Measurements from ENCODE around the gene CSF1. TPM values are rescaled to one million over a fixed set of nuclear protein-coding genes. Genes with fewer than 3 reads are reported as not detected.
"Not testable (repeated sequence)": the region's sequence is repeated elsewhere in the genome, so short reads cannot be mapped to it uniquely, and the experiment has no call there.

CSF1 gene
- polyA plus RNA-seq, 1 donor (not counting 4 experiments of a cell fraction or from before 2014, with no cell fraction given), result 1.8 TPM

- H3K9me1 ChIP-seq (ENCODE audit: control insufficient read depth, extremely low read depth, insufficient read depth, low read length), result no peaks in the 10 kb centered on the region
- no peaks in the 10 kb centered on the region for H3K36me3 ChIP-seq (ENCODE audit: control insufficient read depth in 2 of 2, extremely low read depth in 1 of 2, insufficient read depth in 2 of 2, low read length in 2 of 2)
- H3K79me2 ChIP-seq (ENCODE audit: control insufficient read depth, insufficient read depth, low read length), result no peaks in the 10 kb centered on the region
- TF ChIP-seq CTCF (optimal IDR thresholded peaks at IDR 0.05 in 1 of 3, IDR thresholded peaks at IDR 0.05 in 1 of 3, conservative IDR thresholded peaks at IDR 0.05 in 1 of 3; ENCODE audit: extremely low read depth in 1 of 3, insufficient read depth in 2 of 3, low read length in 3 of 3) (no peak), EZH2 (IDR thresholded peaks at IDR 0.05; ENCODE audit: low read length) (no peak)
- no peak overlapping the region for H3K27ac ChIP-seq (ENCODE audit: control insufficient read depth, insufficient read depth, low read length)
- DNase-seq (ENCODE audit: low read depth, low spot score) (no peak), FAIRE-seq (no peak)
- no peak overlapping the region for H3K4me3 ChIP-seq (ENCODE audit: control insufficient read depth in 2 of 3, extremely low read depth in 1 of 3, insufficient read depth in 2 of 3, low read depth in 1 of 3, low read length in 3 of 3)
- no peaks in the 10 kb centered on the region for H4K20me1 ChIP-seq (ENCODE audit: control insufficient read depth, extremely low read depth, insufficient read depth, low read length)
- H2AFZ ChIP-seq (ENCODE audit: control insufficient read depth, low read length), result no peak overlapping the region
- no peaks in the 10 kb centered on the region for H3K9me3 ChIP-seq (ENCODE audit: control insufficient read depth, low read depth, low read length)
- H3K27me3 ChIP-seq (ENCODE audit: control insufficient read depth, extremely low read depth, insufficient read depth, low read length), result no peaks in the 10 kb centered on the region
- H3K4me1 ChIP-seq (ENCODE audit: control insufficient read depth, extremely low read depth, insufficient read depth, low read length), result peaks cover 1% of the 10 kb centered on the region
- no peak overlapping the region for H3K4me2 ChIP-seq (ENCODE audit: control insufficient read depth, extremely low read depth, insufficient read depth, low read depth, low read length)
- dilution Hi-C loops (cut with MboI; ENCODE audit: extremely low pct_ligation_motif_present, low sequenced_read_pairs), result no loop called here
- H3K9ac ChIP-seq (ENCODE audit: control insufficient read depth, extremely low read depth, insufficient read depth, low read length), result no peak overlapping the region
Measured at GRCh38 chr1:109878531-109879104, 32.0 kb upstream of the CSF1 start.

GRCh38 chr1:109879371-109879770, 31.3 kb upstream of the CSF1 start:
- H3K4me3 ChIP-seq (ENCODE audit: control insufficient read depth in 2 of 3, extremely low read depth in 1 of 3, insufficient read depth in 2 of 3, low read depth in 1 of 3, low read length in 3 of 3); H3K9me3 ChIP-seq (ENCODE audit: control insufficient read depth, low read depth, low read length); H3K27me3 ChIP-seq (ENCODE audit: control insufficient read depth, extremely low read depth, insufficient read depth, low read length); FAIRE-seq; H3K27ac ChIP-seq (ENCODE audit: control insufficient read depth, insufficient read depth, low read length); H3K4me2 ChIP-seq (ENCODE audit: control insufficient read depth, extremely low read depth, insufficient read depth, low read depth, low read length); H3K79me2 ChIP-seq (ENCODE audit: control insufficient read depth, insufficient read depth, low read length); H3K9me1 ChIP-seq (ENCODE audit: control insufficient read depth, extremely low read depth, insufficient read depth, low read length); H3K9ac ChIP-seq (ENCODE audit: control insufficient read depth, extremely low read depth, insufficient read depth, low read length); H3K36me3 ChIP-seq (ENCODE audit: control insufficient read depth in 2 of 2, extremely low read depth in 1 of 2, insufficient read depth in 2 of 2, low read length in 2 of 2); dilution Hi-C loops (cut with MboI; ENCODE audit: extremely low pct_ligation_motif_present, low sequenced_read_pairs); H2AFZ ChIP-seq (ENCODE audit: control insufficient read depth, low read length); H4K20me1 ChIP-seq (ENCODE audit: control insufficient read depth, extremely low read depth, insufficient read depth, low read length); H3K4me1 ChIP-seq (ENCODE audit: control insufficient read depth, extremely low read depth, insufficient read depth, low read length); DNase-seq (ENCODE audit: low read depth, low spot score): not testable (repeated sequence)

All from keratinocyte (primary cell).